HG02571 (cell line): ENCODE results near the gene IL18RAP.

Experiments
- ATAC-seq: cut with Tn5 transposase; IDR thresholded peaks from one replicate; pipeline ENCODE4 v1.9.1; 2021; ENCODE audit warnings: mild to moderate bottlenecking, moderate library complexity; ENCODE audit not compliant: unreplicated experiment

Gene IL18RAP

DNA sequence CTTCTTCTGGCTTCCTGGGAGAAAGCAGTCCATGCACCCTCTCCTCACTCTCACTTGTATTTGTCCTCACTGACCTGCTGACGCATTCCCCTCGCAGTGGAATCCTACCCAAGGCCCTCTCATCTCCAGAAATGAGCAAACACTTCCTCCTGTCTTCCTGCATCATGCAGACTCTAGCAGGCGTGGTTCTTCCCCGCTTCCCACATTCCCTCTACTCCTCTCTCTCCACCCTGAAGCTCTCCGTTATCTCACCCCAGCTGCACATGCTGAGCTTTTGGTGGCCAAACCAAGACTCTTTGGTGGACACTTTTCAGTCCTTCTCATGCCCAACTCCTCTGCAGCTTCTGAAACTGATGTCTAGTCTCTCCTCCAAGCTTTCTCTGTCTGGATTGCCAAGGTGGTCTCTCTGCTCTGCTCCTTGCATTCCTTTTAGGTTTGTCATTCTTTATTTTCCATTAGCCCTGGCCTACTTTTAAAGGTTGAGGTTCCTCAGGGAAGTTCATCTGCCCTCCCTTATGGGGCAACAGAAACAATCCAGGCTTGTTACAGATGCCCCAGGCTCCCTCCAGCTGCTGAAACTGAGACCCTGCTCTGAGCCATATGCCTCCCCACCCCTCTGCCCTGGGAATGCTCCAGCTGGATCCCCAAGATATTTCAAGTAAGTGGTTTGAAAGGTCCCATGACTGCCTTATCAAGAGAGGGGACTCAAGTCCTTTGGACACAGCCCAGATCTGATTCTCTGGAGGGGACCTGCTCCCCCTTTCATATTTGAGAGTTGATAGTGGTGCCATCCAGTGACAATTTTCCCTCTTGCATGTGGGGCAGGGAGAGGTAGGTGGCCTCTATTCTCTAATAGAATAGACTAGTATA, 835 bp upstream of the IL18RAP start:
- ATAC-seq: no peak

DNA sequence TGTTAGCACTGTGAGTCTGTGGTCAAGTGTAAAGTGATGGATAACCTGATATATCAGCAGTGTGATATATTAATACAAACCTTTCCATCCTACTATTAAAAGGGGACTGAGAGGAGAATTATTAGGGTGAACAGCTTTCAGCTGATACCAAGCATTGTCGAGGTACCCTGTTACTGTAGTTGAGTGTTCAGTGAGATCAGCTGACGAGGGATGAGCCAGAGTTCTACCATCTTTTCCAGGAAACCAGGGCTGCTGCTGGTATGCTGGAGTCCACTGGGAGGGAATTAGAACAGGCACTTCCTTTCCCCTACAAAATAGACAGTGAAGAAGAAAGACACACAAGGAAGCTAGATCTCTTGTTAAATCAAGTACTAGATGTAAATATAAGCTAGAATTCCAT, 408 bp downstream of the IL18RAP start:
- no peak for ATAC-seq

DNA sequence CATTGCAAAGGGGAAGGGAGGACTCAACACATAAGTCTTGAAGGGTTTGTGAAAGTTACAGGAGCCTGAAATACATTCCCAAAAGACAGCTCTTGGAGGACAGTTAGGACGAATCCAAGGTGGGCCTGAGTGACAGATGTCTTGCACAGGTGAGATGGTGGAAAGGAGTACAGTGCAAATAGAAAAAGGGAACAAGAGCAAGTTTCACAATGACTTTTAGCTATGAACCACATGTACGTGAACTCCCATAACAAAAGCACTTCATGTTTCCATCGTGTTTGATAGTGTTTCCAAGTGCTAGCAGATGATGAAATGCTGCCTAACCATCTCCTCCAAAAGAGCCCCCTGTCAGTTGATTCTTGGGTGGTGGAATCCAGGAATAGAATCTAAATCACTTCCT, 1.8 kb downstream of the IL18RAP start:
- peak; percentile 78 for ATAC-seq

DNA sequence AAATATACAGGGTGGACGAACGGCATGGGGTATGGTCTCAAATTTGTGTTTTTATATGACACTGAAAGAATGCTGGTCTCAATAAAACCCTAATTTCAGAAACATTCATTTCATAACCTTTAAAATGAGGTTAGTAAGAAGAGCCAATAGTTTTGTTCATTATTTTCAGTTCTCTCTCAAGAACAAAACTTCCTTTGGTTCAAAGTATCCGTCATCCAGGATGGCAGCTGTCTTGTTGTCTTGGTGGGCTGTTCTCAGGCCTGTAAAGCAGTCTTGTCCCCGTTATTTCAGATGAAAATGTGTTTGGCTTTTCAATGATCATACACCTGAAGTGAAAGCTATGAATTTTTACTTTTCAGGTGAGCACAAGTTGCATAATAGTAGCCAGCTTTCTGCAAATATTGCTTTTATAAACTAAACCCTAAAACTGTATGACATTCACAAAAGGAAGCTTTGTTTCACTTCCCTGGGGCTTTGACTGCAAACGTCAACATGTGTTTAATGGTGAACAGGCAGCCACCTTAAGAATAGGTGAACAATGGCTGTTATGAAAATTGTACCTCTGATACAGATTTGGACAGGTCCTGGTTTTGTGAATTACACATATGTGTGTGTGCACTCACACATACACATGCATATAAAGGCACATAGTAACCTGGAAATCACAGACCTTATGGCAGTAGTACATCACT, 2.6 kb downstream of the IL18RAP start:
- no peak for ATAC-seq

DNA sequence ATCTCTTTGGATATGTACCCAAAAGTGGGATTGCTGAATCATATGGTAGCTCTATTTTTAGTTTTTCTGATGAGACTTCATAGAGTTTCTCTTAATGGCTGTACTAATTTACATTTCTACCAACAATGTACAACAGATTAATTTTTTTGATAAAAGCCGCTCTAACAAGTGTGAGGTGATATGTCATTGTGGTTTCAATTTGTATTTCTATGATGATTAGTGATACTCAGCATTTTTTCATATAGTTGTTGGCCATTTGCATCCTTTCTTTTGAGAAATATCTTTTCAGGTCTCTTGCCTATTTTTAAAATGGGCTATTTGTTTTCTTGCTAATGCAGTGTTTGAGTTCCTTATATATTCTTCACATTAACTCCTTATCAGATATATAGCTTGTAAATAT, 4.3 kb downstream of the IL18RAP start:
- ATAC-seq: no peak

DNA sequence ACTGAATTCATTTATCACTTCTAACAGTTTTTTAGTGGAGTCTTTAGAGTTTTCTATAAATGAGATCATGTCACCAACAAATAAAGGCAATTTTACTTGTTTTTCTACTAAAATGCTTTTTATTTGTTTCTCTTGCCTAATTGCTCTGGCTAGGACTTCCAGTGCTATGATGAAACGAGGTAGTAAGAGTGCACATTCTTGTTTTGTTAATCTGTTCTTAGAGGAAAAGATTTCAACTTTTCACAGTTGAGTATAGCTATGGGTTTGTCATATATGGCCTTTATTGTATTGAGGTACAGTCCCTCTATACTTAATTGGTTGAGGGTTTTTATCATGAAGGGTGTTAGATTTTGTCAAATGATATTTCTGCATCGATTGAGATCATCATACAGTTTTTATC, 5.6 kb downstream of the IL18RAP start:
- no peak for ATAC-seq

DNA sequence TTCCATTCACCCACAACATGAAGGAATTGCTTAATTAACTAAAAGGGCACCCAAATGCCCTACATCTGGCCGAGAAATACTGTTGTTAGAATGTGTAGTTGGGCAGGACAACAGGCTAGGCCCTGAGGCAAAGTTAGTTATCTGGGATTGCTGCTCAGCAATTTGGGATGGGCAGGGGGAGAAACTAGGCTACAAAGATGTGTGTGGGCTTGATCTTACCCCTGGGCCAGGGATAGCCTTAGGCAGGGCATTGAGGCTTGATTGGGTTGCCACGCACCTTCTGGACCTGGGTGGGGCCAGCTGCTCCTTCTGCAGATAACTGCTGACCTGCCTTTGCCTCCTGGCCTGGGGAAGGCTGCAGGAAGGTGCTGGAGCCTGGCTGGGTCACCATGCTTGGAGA, 9.4 kb downstream of the IL18RAP start:
- no peak for ATAC-seq

DNA sequence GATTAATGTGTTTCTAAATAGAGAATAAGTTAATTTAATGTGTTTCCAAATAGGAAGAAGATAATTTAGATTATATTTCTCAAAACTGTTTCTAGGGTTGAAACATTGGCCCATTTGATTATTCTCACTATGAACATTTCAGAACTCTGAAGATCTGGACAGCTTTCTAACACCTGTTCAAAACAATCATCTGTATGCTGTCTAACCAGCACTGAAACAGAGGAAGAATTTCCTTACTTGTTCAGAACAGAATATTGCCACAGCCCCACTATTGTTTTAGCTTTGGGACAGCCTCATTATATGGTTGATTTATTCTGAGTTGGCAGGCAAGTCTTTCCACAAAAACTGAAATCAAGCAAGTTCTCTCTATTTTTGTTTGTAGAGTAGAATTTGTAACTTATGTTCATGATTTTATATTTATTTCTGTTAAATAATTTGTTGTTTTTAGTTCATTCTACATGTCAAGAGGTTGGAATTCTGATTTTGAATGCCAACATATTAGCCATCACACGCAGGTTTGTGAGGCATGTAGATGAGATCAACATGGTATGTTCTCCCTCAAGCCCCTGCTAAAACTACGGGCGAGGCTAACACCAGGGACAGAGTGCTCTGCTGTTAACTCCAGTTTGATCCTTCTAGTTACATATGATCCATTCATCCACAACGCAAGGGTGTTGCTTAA, 11.2 kb downstream of the IL18RAP start:
- no peak for ATAC-seq

DNA sequence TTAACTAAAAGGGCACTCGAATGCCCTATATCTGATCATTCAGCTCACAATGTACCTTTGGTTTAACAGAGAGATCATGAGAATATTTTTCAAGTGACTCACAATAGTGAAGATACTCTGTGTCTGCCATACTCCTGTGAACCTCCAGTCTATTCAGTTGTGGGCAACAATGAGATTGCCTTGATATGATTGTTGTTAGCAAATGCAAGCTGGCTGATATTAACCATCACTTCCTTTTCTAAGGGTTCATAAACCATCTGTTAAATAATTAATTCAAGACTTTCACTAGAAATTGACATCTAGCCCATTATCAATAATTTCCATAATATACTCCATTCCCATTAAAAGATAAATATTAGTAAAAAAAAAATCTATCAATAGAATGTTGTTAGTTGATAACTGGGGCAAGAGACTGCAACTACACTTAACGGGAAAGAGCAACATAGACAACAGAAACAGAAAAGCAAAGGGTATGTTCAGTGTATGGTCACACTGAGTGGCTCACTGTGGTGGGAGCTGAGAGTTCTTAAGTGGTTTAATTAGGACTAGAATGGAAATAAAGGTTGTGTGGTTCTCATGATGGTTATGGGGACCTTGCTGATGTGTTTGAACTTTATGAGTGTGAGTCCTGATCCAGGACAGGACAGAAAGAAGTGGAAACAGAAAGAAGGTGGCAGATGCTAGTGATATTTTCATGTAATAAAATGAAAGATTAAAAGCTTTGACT, 11.9 kb downstream of the IL18RAP start:
- no peak for ATAC-seq

DNA sequence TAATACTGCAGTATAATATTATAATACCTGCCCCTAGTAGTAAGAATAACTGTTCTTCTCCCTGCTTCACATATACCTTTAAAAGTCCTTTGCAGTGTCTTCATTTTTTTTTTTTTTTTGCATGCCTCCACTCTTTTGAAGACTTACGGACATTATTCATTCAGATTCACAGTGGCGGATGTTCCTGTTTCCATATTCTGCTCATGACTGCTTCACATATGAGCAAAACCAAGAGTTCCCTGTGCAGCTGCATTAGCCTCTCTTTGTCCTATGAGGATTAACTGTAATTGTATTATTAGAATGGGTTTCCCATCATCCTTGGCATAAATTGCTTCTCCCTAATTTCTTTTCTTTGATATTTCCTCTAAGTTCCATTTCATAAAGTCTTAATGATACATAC, 12.8 kb downstream of the IL18RAP start:
- no peak for ATAC-seq

DNA sequence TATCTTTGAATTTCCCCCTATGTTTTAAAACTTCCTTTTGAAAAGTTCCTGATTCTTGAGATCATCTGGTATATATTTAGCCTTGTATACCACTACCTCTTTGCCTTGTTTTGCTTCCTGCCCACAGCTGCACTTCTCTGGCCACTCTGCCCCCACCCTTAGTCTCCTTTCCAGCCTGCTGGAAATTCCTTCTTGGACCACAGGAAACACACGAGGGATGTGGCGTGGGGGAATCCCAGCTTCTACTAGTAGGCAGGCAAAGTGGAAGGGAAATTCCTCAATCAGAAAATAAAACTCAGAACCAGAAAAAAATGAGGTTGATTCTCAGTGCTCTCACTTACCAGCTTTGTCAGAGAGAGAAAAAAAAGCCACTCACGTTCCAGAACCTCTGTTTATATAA, 13.4 kb downstream of the IL18RAP start:
- no peak for ATAC-seq

DNA sequence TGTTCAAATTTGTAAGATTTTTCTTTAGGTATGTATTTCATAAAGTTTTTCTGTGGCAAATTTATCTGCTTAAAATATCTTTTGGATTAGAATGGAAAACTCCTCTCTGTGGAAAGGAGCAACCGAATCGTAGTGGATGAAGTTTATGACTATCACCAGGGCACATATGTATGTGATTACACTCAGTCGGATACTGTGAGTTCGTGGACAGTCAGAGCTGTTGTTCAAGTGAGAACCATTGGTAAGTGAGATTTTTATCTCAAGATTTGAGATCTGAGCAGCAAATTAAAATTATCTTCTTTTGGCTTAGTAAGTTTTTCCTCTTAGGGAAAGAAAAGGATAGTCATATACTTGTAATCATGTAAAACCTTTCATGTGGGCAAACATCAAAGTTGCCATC, 14.2 kb downstream of the IL18RAP start:
- no peak for ATAC-seq

DNA sequence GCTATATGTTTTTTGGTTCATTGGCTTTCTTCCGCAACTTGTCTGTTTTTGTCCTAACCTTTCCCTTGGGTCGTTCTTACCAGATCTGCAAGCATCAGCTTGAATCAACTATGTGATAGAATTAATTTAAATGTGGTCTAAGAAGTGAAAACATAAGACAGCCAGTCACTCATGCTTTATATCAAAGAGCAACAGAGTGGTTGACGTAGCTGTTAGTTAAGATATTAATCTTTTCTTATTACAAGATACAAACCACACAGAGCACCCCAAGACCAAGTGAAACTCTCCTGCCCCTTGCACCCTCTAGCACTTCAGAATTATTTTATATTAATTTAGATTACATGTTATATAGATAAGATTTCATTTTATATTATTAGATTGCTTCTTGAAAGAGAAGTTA, 15.2 kb downstream of the IL18RAP start:
- no peak for ATAC-seq

DNA sequence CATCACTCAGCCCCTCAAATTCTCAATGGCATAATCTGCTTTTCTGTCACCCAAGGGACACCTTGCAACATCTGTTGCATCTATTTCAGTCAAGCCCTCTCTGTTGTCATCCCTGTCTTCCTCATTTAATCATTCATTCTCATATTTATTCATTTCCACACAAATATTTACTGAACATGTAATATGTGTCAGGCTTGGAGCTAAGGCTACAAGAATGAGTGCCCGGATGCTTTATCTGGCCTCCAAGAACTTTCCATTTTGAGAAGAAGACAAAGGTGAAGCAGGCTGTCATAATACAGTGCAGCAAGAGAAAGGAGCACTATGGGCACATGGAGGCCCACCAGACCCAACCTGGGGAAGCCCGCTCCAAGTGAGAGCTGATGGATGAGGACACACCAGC, 15.6 kb downstream of the IL18RAP start:
- ATAC-seq: no peak

DNA sequence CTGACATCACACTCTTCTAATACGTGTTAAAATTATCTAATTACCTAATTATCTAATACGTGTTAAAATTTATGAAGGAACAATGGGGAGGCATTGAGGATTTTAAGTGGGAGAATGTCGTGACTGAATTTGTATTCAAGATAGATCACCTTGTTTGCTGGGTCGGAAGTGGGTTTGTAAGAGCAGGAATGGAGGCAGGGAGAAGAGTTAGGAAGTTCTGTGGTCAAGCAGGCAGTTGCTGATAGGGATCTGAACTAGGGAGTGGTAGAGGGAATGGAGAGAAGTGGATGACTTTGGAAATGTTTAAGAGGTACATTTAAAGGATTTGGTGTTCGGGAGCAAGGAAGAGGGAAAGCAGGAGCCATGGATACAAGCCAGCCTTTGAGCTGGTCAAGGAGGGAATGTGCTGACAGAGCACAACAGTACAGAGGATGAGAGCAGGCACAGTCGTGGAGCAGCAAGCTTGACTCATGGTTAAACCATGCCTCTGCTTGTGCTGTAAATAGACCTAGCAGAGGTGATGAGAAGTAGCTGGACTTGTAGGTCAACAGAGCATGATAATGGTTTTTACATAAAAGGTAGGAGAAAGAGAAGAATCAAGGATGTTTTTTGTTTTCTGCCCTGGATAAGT, 16.2 kb downstream of the IL18RAP start:
- ATAC-seq: no peak

DNA sequence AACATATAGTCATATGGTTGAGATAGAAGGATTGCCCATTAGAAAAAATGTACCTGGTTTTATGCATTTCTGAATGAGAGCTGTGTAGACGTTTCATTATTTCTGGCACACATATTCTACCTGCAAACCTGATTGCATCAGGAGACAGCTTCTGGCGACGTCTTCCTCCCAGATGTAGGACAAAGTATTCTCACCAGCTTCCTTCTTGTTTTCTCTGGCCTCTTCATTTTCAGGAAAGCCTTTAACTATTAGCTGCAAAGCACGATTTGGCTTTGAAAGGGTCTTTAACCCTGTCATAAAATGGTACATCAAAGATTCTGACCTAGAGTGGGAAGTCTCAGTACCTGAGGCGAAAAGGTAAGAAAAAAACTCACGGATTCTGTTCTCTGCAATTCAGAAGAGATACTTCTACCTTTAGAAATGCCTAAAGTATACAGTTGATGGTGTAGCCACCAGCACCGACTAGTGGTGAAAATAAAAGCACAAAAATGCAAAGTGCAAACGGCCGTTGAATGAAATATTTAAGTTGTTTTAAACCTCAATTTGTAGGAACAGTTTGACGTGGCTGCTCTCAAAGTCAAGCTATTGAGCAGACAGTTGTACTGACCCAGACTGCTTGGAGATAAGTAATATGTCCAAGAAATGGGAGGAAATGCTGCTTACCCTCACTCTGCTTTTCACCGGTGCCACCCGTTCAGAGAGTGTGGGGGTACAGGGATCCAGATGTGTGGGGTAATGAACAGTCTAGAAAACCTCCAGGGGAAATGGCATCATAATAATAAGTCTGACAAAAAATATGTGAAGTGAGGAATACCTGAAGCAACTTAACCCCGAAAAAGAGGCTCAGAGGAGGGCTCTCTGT, 20.2 kb downstream of the IL18RAP start:
- no peak for ATAC-seq

DNA sequence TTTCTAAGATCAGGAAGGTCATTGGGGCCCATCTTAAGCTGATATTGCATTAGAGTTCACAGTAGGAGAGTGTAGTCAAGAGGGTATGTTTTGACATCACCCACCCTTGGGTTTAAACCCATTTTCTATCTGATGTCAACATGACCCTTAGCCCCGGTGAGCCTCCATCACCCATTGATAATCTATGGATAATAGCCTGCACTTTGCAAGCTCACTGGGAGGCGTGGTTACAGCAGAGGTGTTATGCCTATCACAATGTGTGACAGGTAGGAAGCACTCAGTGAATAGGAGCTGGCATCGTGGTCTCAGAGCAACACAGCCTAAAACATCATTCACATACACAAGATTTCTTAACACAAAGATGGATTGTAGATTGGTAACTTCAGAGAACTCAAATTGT, 21.3 kb downstream of the IL18RAP start:
- no peak for ATAC-seq

DNA sequence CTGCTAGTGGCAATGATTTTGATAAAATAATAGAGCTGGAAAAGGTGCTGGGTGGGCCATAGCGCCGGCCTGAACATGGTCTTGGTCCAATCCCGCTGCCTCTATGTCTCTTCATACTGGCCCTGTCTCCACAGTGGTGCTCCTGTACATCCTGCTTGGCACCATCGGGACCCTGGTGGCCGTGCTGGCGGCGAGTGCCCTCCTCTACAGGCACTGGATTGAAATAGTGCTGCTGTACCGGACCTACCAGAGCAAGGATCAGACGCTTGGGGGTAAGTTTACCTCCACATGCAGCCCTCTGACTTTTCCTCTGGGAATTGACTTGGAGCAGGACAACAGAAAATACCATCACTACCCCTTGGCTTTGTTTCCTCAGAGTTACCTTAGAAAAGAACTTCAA, 24.0 kb downstream of the IL18RAP start:
- ATAC-seq: no peak

DNA sequence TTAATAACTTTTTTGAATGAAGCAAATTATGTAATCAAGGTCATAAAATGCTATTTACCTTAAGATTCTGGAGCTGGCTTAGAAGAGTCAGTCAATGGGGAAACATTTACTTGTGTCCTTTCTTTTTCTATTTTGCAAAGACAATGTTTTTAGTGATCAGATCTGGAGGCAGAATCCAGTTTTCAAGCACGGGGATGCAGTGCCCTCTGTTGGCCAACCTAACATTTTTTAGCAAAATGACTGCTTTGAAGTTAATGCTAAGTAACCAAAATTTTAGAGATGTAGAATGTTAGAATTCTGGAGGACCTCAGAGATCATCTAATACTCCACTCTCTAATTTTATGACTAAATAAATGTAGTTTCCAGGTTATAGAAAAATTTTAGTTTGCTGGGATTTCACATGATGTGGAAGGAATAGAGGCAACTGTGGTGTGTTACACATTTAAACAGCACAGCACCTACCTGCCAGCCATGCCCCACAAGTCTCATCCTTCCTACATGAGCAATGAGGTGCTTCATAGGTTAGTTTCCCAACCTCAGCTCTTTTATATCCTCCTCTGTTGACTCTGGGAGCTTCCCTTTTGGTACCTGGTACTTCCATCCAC, 26.5 kb downstream of the IL18RAP start:
- no peak for ATAC-seq
